ENCODE data around the gene EPAS1. TPM values are rescaled to one million over a fixed set of nuclear protein-coding genes. Genes with fewer than 3 reads are reported as not detected.

The EPAS1 gene
- total and polyA plus RNA-seq, 2 experiments from 2014 or later: 47.5 to 73.8 TPM

DNA sequence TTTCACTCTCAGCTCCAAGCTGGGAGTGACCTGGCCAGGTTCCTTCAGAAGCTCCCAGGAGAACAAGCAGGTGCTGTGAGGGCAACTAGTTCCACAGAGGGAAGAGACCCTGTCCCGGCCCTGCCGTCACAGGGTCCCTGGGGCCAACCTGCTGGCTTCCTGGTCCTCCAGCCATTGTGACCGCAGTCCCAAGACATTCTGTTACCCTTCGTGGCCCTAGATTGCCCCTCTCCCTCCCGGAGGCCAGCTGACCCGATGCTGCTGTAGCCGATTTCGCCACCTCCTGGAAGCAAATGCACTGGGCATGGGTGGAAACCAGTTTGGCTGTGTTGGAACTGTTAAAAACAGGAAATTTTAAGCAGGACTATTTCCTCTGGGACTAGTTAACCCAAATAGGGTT, 55.4 kb downstream of the EPAS1 start:
- WGBS, 2 experiments (ENCODE audit: low coverage in 1 of 2, low lambda C conversion rate in 2 of 2, missing lambda C conversion rate in 2 of 2): 95 to 99% methylated on average over 8 of the region's 8 CpGs
- H3K9me3 ChIP-seq (ENCODE audit: low read depth): no peaks in the 10 kb centered on the region
- no peak overlapping the region for H3K4me2 ChIP-seq (ENCODE audit: unreplicated experiment)
- H3K27me3 ChIP-seq (replicated peaks; ENCODE audit: insufficient read depth): no peaks in the 10 kb centered on the region
- no peak for DNase-seq
- no peaks in the 10 kb centered on the region for H3K4me1 ChIP-seq (ENCODE audit: insufficient read depth)
- no peak overlapping the region for H3K4me3 ChIP-seq
- H3K9me2 ChIP-seq (ENCODE audit: insufficient read depth): no peaks in the 10 kb centered on the region
- no peak overlapping the region for H3K27ac ChIP-seq
- H3K9ac ChIP-seq: no peak overlapping the region
- H4K20me1 ChIP-seq (ENCODE audit: insufficient read depth): no peaks in the 10 kb centered on the region
- H3K79me2 ChIP-seq (ENCODE audit: insufficient read depth): no peaks in the 10 kb centered on the region
- in situ Hi-C loops (cut with MboI): no loop called here
- TF ChIP-seq EZH2phosphoT487 (IDR thresholded peaks at IDR 0.05; ENCODE audit: insufficient read depth, low read depth) (no peak), EZH2 (IDR thresholded peaks at IDR 0.05; ENCODE audit: insufficient read depth, poor library complexity, severe bottlenecking) (no peak)
- H3K36me3 ChIP-seq (ENCODE audit: low read depth): peaks cover 18% of the 10 kb centered on the region
- no peak overlapping the region for H2AFZ ChIP-seq
- H3F3A ChIP-seq (ENCODE audit: insufficient read depth): no peaks in the 10 kb centered on the region

- in situ Hi-C loops (cut with MboI): no loop called here
- no peak overlapping the region for H3K27ac ChIP-seq
- H3K9me3 ChIP-seq (ENCODE audit: low read depth): no peaks in the 10 kb centered on the region
- 97 to 100% methylated on average over 6 of the region's 6 CpGs for WGBS, 2 experiments (ENCODE audit: low coverage in 1 of 2, low lambda C conversion rate in 2 of 2, missing lambda C conversion rate in 2 of 2)
- H3K9me2 ChIP-seq (ENCODE audit: insufficient read depth): no peaks in the 10 kb centered on the region
- no peak overlapping the region for H2AFZ ChIP-seq
- no peaks in the 10 kb centered on the region for H3F3A ChIP-seq (ENCODE audit: insufficient read depth)
- H3K79me2 ChIP-seq (ENCODE audit: insufficient read depth): no peaks in the 10 kb centered on the region
- H3K9ac ChIP-seq: no peak overlapping the region
- H3K36me3 ChIP-seq (ENCODE audit: low read depth): peaks cover 24% of the 10 kb centered on the region
- H4K20me1 ChIP-seq (ENCODE audit: insufficient read depth): no peaks in the 10 kb centered on the region
- TF ChIP-seq EZH2 (IDR thresholded peaks at IDR 0.05; ENCODE audit: insufficient read depth, poor library complexity, severe bottlenecking) (no peak), EZH2phosphoT487 (IDR thresholded peaks at IDR 0.05; ENCODE audit: insufficient read depth, low read depth) (no peak)
- H3K4me3 ChIP-seq: no peak overlapping the region
- no peak for DNase-seq
- no peak overlapping the region for H3K4me2 ChIP-seq (ENCODE audit: unreplicated experiment)
- H3K4me1 ChIP-seq (ENCODE audit: insufficient read depth): no peaks in the 10 kb centered on the region
- H3K27me3 ChIP-seq (replicated peaks; ENCODE audit: insufficient read depth): no peaks in the 10 kb centered on the region
Observed at GRCh38 chr2:46353509-46353908, 56.3 kb downstream of the EPAS1 start.

- no peaks in the 10 kb centered on the region for H4K20me1 ChIP-seq (ENCODE audit: insufficient read depth)
- in situ Hi-C loops (cut with MboI): no loop called here
- no peak overlapping the region for H3K27ac ChIP-seq
Observed at GRCh38 chr2:46355756-46356155, 58.5 kb downstream of the EPAS1 start.

DNA sequence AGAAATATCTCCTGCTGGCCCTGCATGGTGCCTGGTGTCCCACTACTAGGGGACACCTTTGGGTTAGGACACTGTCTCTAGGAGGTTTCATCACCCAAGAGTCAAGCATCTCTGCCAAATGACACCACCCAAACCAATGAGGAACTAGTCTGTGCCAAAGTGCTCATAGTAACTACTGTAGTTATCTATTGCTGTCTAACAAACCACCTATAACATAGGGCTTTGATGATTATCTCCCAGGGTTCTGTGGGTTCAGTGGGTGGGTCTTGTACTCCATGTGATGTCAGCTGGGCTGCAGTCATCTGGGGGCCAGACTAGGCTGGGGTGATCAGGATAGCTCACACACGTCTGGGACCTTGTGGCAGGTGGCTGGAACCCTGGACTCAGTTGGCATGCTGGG, 59.8 kb downstream of the EPAS1 start:
- no peaks in the 10 kb centered on the region for H3K27me3 ChIP-seq (replicated peaks; ENCODE audit: insufficient read depth)
- H3K4me3 ChIP-seq: no peak overlapping the region
- H4K20me1 ChIP-seq (ENCODE audit: insufficient read depth): no peaks in the 10 kb centered on the region
- no peak for DNase-seq
- TF ChIP-seq EZH2phosphoT487 (IDR thresholded peaks at IDR 0.05; ENCODE audit: insufficient read depth, low read depth): no peak
- no peak for TF ChIP-seq EZH2 (IDR thresholded peaks at IDR 0.05; ENCODE audit: insufficient read depth, poor library complexity, severe bottlenecking)
- H3K9me2 ChIP-seq (ENCODE audit: insufficient read depth): no peaks in the 10 kb centered on the region
- H3K27ac ChIP-seq: no peak overlapping the region
- H3K79me2 ChIP-seq (ENCODE audit: insufficient read depth): no peaks in the 10 kb centered on the region
- no peak overlapping the region for H3K9ac ChIP-seq
- in situ Hi-C loops (cut with MboI): no loop called here
- no peak overlapping the region for H3K4me2 ChIP-seq (ENCODE audit: unreplicated experiment)
- WGBS, 2 experiments (ENCODE audit: low coverage in 1 of 2, low lambda C conversion rate in 2 of 2, missing lambda C conversion rate in 2 of 2): 90 to 100% methylated on average over 1 of the region's 1 CpG
- H3F3A ChIP-seq (ENCODE audit: insufficient read depth): no peaks in the 10 kb centered on the region
- H3K4me1 ChIP-seq (ENCODE audit: insufficient read depth): no peaks in the 10 kb centered on the region
- H3K9me3 ChIP-seq (ENCODE audit: low read depth): no peaks in the 10 kb centered on the region
- H3K36me3 ChIP-seq (ENCODE audit: low read depth): peaks cover 25% of the 10 kb centered on the region; the same call in 1 of the 2 replicates
- no peak overlapping the region for H2AFZ ChIP-seq

More at GRCh38 chr2:46355756-46356155, 58.5 kb downstream of the EPAS1 start:
- H3K36me3 ChIP-seq (ENCODE audit: low read depth): peaks cover 25% of the 10 kb centered on the region; the same call in 1 of the 2 replicates
- H3K9ac ChIP-seq: no peak overlapping the region
- no peak overlapping the region for H3K4me2 ChIP-seq (ENCODE audit: unreplicated experiment)
- no peak for DNase-seq
- H3K27me3 ChIP-seq (replicated peaks; ENCODE audit: insufficient read depth): no peaks in the 10 kb centered on the region
- no peaks in the 10 kb centered on the region for H3K79me2 ChIP-seq (ENCODE audit: insufficient read depth)
- no peaks in the 10 kb centered on the region for H3K9me2 ChIP-seq (ENCODE audit: insufficient read depth)
- H3F3A ChIP-seq (ENCODE audit: insufficient read depth): no peaks in the 10 kb centered on the region
- H2AFZ ChIP-seq: no peak overlapping the region
- no peaks in the 10 kb centered on the region for H3K9me3 ChIP-seq (ENCODE audit: low read depth)
- no peak overlapping the region for H3K4me3 ChIP-seq
- TF ChIP-seq EZH2phosphoT487 (IDR thresholded peaks at IDR 0.05; ENCODE audit: insufficient read depth, low read depth) (no peak), EZH2 (IDR thresholded peaks at IDR 0.05; ENCODE audit: insufficient read depth, poor library complexity, severe bottlenecking) (no peak)
- 95% methylated on average over 3 of the region's 3 CpGs for WGBS, 2 experiments (ENCODE audit: low coverage in 1 of 2, low lambda C conversion rate in 2 of 2, missing lambda C conversion rate in 2 of 2)
- no peaks in the 10 kb centered on the region for H3K4me1 ChIP-seq (ENCODE audit: insufficient read depth)

DNA sequence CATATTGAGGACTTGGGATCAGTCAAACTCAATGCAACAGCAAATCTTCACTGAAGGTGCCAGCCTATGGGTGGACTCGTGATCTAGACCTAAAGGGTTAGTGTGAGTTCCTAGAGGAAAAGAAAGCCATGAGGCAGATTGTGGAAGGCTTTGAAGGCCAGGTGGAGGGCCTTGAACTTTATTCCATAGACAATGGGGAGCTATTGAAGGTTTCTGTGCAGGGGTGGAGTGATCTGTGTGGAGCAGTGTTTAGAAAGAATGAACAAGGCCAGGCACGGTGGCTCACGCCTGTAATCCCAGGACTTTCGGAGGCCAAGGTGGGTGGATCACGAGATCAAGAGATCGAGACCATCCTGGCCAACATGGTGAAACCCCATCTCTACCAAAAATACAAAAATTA, 61.5 kb downstream of the EPAS1 start:
- H2AFZ ChIP-seq: no peak overlapping the region
- H3K27ac ChIP-seq: no peak overlapping the region
- 94 to 97% methylated on average over 6 of the region's 6 CpGs for WGBS, 2 experiments (ENCODE audit: low coverage in 1 of 2, low lambda C conversion rate in 2 of 2, missing lambda C conversion rate in 2 of 2)
- no peaks in the 10 kb centered on the region for H4K20me1 ChIP-seq (ENCODE audit: insufficient read depth)
- H3K9me2 ChIP-seq (ENCODE audit: insufficient read depth): no peaks in the 10 kb centered on the region
- H3K4me3 ChIP-seq: no peak overlapping the region
- H3K4me1 ChIP-seq (ENCODE audit: insufficient read depth): peaks cover 7% of the 10 kb centered on the region; the same call in 1 of the 2 replicates
- DNase-seq: no peak
- TF ChIP-seq EZH2 (IDR thresholded peaks at IDR 0.05; ENCODE audit: insufficient read depth, poor library complexity, severe bottlenecking) (no peak), EZH2phosphoT487 (IDR thresholded peaks at IDR 0.05; ENCODE audit: insufficient read depth, low read depth) (no peak)
- in situ Hi-C loops (cut with MboI): no loop called here
- H3F3A ChIP-seq (ENCODE audit: insufficient read depth): peaks cover 7% of the 10 kb centered on the region; the same call in 1 of the 2 replicates
- no peaks in the 10 kb centered on the region for H3K9me3 ChIP-seq (ENCODE audit: low read depth)
- H3K27me3 ChIP-seq (replicated peaks; ENCODE audit: insufficient read depth): no peaks in the 10 kb centered on the region
- peaks cover 25% of the 10 kb centered on the region; the same call in 1 of the 2 replicates for H3K36me3 ChIP-seq (ENCODE audit: low read depth)
- 0 out of 2 replicates have a peak, but pooled peaks cover 1% of the 10 kb centered on the region for H3K79me2 ChIP-seq (ENCODE audit: insufficient read depth)
- H3K9ac ChIP-seq: no peak overlapping the region
- H3K4me2 ChIP-seq (ENCODE audit: unreplicated experiment): no peak overlapping the region
